Stimulated activated naive CD4-positive, alpha-beta T cell (primary cell): Measurements from ENCODE around the gene CXorf51B.
"Not testable (repeated sequence)": the region's sequence is repeated elsewhere in the genome, so short reads cannot be mapped to it uniquely, and the experiment has no call there.

Source experiments
- DNase-seq, 6 experiments: peaks; one replicate each; lab custom pipeline; 2025; lab: John Stamatoyannopoulos, UW

The CXorf51B gene

DNA sequence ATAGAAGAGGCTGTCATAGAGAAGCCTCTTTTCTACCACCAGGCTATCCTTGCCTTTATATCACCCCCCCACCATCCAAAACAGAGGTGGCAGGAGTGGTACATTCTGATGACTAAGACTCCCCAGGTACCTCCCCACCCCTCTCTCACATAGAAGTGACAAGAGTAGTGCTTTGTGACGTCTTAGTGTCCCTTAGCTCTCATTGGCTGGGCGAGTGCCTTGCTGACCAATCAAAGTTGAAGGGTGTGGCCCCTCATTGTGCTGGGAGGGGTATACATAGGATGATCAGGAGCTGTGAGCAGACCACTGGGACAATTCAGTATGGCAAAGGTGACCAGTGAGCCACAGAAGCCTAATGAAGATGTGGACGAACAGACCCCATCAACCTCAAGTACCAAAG is at the start of gene CXorf51B:
Gene CXorf51B (plus strand): TSS at position 301 of the 400 bp plus-strand sequence. CDS start 21 bp downstream, at position 322.
- DNase-seq = not testable (repeated sequence)

DNA sequence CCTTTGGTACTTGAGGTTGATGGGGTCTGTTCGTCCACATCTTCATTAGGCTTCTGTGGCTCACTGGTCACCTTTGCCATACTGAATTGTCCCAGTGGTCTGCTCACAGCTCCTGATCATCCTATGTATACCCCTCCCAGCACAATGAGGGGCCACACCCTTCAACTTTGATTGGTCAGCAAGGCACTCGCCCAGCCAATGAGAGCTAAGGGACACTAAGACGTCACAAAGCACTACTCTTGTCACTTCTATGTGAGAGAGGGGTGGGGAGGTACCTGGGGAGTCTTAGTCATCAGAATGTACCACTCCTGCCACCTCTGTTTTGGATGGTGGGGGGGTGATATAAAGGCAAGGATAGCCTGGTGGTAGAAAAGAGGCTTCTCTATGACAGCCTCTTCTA is 5.1 kb downstream of the CXorf51B start, which contains the start of gene CXorf51A:
Gene CXorf51A (minus strand): TSS at position 101 of the 400 bp plus-strand sequence. CDS start 21 bp downstream, at position 80.
- not testable (repeated sequence) for DNase-seq

DNA sequence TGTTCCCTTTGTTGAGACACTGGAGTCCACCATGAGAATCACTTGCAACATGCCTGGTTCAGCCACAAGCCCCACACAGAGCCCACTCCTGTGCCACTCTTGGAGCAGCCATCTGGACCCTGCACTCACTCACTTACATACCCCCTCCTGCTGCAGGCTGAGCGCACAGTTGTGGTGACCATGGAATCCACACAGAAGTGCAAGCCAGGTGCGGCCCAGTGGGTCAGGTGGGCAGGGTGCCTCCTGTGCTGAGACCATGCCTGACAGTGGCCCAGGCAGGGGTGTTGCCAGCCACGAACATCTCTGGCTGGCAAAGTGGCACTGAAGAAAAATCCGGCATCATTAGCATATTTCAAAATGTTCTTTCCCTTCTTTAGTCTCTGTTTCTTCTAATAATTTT is 22.4 kb downstream of the CXorf51B start:
- DNase-seq = no peak

DNA sequence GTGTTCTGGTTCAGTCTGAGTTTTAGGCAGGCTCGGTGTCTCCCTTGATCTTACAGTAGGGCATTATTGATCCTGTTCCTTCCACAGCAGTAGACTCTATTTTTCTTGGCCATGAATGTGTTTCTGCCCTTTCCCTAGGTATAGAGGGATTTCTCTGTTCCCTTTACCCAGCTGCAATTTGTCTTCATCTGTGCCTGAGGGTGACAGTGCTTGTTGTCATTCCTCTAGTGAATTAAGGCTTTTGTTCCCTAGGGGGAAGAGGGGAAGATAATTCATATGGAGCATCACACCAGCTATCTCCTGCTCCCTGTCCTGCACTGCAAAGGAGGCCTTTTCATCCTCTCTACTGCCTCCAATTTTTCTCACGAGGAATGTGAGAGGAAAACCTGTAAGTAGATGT is 44.7 kb downstream of the CXorf51B start:
- DNase-seq = no peak
